HUES6 (cell line): ENCODE measurements around the gene PGR.

Experiments
- H3K27ac ChIP-seq: 2 replicates; pipeline ENCODE4 v1.7.0; 2013; ENCODE audit warnings: low read depth, mild to moderate bottlenecking, low read length, inconsistent platforms
- H3K27me3 ChIP-seq: 2 replicates; pipeline ENCODE4 v1.6.1; 2013; ENCODE audit warnings: low read length; ENCODE audit not compliant: control insufficient read depth, insufficient read depth
- H3K36me3 ChIP-seq: 2 replicates; pipeline ENCODE4 v1.6.1; 2013; ENCODE audit warnings: low read length; ENCODE audit not compliant: control insufficient read depth, insufficient read depth
- H3K4me1 ChIP-seq: 2 replicates; pipeline ENCODE4 v1.6.1; 2013; ENCODE audit warnings: low read length; ENCODE audit not compliant: control insufficient read depth, insufficient read depth
- H3K4me3 ChIP-seq: 2 replicates; pipeline ENCODE4 v1.5.1; 2013; ENCODE audit warnings: low read depth, low read length
- H3K9ac ChIP-seq: one replicate; pipeline ENCODE4 v1.6.1; 2013; ENCODE audit warnings: mild to moderate bottlenecking, low read length
- H3K9me3 ChIP-seq: 2 replicates; pipeline ENCODE4 v1.6.1; 2013; ENCODE audit warnings: low read depth, low read length; ENCODE audit not compliant: control insufficient read depth, insufficient read depth

Gene PGR

GRCh38 chr11:101010899-101011298, 118.7 kb downstream of the PGR start:
- H3K9me3 ChIP-seq, result no peaks in the 10 kb centered on the region; the same call in 1 of the 2 replicates
- no peak overlapping the region for H3K27ac ChIP-seq
- no peak overlapping the region for H3K9ac ChIP-seq
- H3K27me3 ChIP-seq, result no peaks in the 10 kb centered on the region
- H3K4me3 ChIP-seq, result no peak overlapping the region
- H3K4me1 ChIP-seq, result no peaks in the 10 kb centered on the region
- H3K36me3 ChIP-seq, result no peaks in the 10 kb centered on the region

GRCh38 chr11:101009690-101010055, 119.9 kb downstream of the PGR start:
- Histone ChIP-seq H3K4me3 (no peak overlapping the region), H3K9ac (no peak overlapping the region), H3K4me1 (no peaks in the 10 kb centered on the region), H3K36me3 (no peaks in the 10 kb centered on the region), H3K27ac (no peak overlapping the region), H3K27me3 (no peaks in the 10 kb centered on the region), H3K9me3 (no peaks in the 10 kb centered on the region; the same call in 1 of the 2 replicates)

GRCh38 chr11:101008961-101009689, 120.5 kb downstream of the PGR start:
- H3K27ac ChIP-seq, result no peak overlapping the region
- H3K4me3 ChIP-seq, result no peak overlapping the region
- H3K36me3 ChIP-seq, result no peaks in the 10 kb centered on the region
- H3K27me3 ChIP-seq, result no peaks in the 10 kb centered on the region
- no peaks in the 10 kb centered on the region for H3K4me1 ChIP-seq
- no peak overlapping the region for H3K9ac ChIP-seq
- H3K9me3 ChIP-seq, result no peaks in the 10 kb centered on the region; the same call in 1 of the 2 replicates

GRCh38 chr11:101003468-101003867, 126.1 kb downstream of the PGR start:
- no peaks in the 10 kb centered on the region for H3K9me3 ChIP-seq
- no peak overlapping the region for H3K4me3 ChIP-seq
- 0 out of 2 replicates have a peak, but pooled peaks cover 4% of the 10 kb centered on the region for H3K4me1 ChIP-seq
- no peaks in the 10 kb centered on the region for H3K27me3 ChIP-seq
- H3K9ac ChIP-seq, result no peak overlapping the region
- H3K27ac ChIP-seq, result no peak overlapping the region
- H3K36me3 ChIP-seq, result no peaks in the 10 kb centered on the region

- Histone ChIP-seq H3K9me3 (no peaks in the 10 kb centered on the region), H3K4me3 (no peak overlapping the region), H3K9ac (no peak overlapping the region), H3K27ac (no peak overlapping the region), H3K4me1 (0 out of 2 replicates have a peak, but pooled peaks cover 4% of the 10 kb centered on the region), H3K27me3 (no peaks in the 10 kb centered on the region), H3K36me3 (no peaks in the 10 kb centered on the region)
Measured at GRCh38 chr11:100999756-101000155, 129.9 kb downstream of the PGR start.

GRCh38 chr11:100994966-100995365, 134.6 kb downstream of the PGR start:
- Histone ChIP-seq H3K4me3 (no peak overlapping the region), H3K36me3 (no peaks in the 10 kb centered on the region), H3K9me3 (no peaks in the 10 kb centered on the region), H3K27me3 (no peaks in the 10 kb centered on the region), H3K4me1 (0 out of 2 replicates have a peak, but pooled peaks cover 4% of the 10 kb centered on the region), H3K27ac (no peak overlapping the region), H3K9ac (no peak overlapping the region)

- Histone ChIP-seq H3K4me1 (no peaks in the 10 kb centered on the region), H3K9me3 (no peaks in the 10 kb centered on the region), H3K36me3 (no peaks in the 10 kb centered on the region), H3K4me3 (no peak overlapping the region), H3K9ac (no peak overlapping the region), H3K27ac (no peak overlapping the region), H3K27me3 (no peaks in the 10 kb centered on the region)
Measured at GRCh38 chr11:100991541-100991940, 138.1 kb downstream of the PGR start.

- H3K9me3 ChIP-seq, result no peaks in the 10 kb centered on the region
- H3K27ac ChIP-seq, result no peak overlapping the region
- H3K27me3 ChIP-seq, result no peaks in the 10 kb centered on the region
- H3K36me3 ChIP-seq, result no peaks in the 10 kb centered on the region
- no peaks in the 10 kb centered on the region for H3K4me1 ChIP-seq
- H3K9ac ChIP-seq, result no peak overlapping the region
- no peak overlapping the region for H3K4me3 ChIP-seq
Measured at GRCh38 chr11:100990931-100991330, 138.7 kb downstream of the PGR start.

GRCh38 chr11:100984668-100985067, 144.9 kb downstream of the PGR start:
- H3K36me3 ChIP-seq, result no peaks in the 10 kb centered on the region

GRCh38 chr11:100981196-100981824, 148.3 kb downstream of the PGR start:
- H3K4me3 ChIP-seq, result no peak overlapping the region
- peaks cover 28% of the 10 kb centered on the region for H3K4me1 ChIP-seq
- H3K9me3 ChIP-seq, result no peaks in the 10 kb centered on the region
- peaks cover 26% of the 10 kb centered on the region for H3K27me3 ChIP-seq
- no peak overlapping the region for H3K27ac ChIP-seq
- H3K36me3 ChIP-seq, result peaks cover 5% of the 10 kb centered on the region
- no peak overlapping the region for H3K9ac ChIP-seq

More at GRCh38 chr11:100984668-100985067, 144.9 kb downstream of the PGR start:
- Histone ChIP-seq H3K27me3 (no peaks in the 10 kb centered on the region), H3K27ac (no peak overlapping the region), H3K9ac (no peak overlapping the region), H3K4me3 (no peak overlapping the region), H3K4me1 (peaks cover 4% of the 10 kb centered on the region; the same call in 1 of the 2 replicates), H3K9me3 (no peaks in the 10 kb centered on the region)

- no peaks in the 10 kb centered on the region for H3K9me3 ChIP-seq
- peaks cover 32% of the 10 kb centered on the region for H3K27me3 ChIP-seq
- H3K4me1 ChIP-seq, result peaks cover 28% of the 10 kb centered on the region
- H3K36me3 ChIP-seq, result peaks cover 12% of the 10 kb centered on the region
- H3K9ac ChIP-seq, result no peak overlapping the region
- H3K27ac ChIP-seq, result no peak overlapping the region
- H3K4me3 ChIP-seq, result no peak overlapping the region
Measured at GRCh38 chr11:100980156-100980555, 149.5 kb downstream of the PGR start.
